Peyer's patch (tissue), 4 donors: Measurements from ENCODE around the gene OTP. TPM values are rescaled to one million over a fixed set of nuclear protein-coding genes. Genes with fewer than 3 reads are reported as not detected.

Source experiments
- DNase-seq, 3 donors: peaks; one replicate each; pipeline ENCODE4 v3.0.0-alpha.2; 2017 to 2019
- H3K27ac ChIP-seq, 4 donors: fragments of 200-600 bp; sonication (generic); one replicate each; pipeline ENCODE4 v1.5.1; 2016 to 2019
- H3K27me3 ChIP-seq, 2 donors: fragments of 200-600 bp; sonication (generic); one replicate each; pipeline ENCODE4 v1.5.1; 2019
- H3K36me3 ChIP-seq, 3 donors: fragments of 200-600 bp; sonication (generic); one replicate each; pipeline ENCODE4 v1.5.1; 2016 to 2019
- H3K4me1 ChIP-seq, 4 donors: fragments of 200-600 bp; sonication (generic); one replicate each; pipeline ENCODE4 v1.5.1; 2016 to 2019
- H3K4me3 ChIP-seq, 4 donors: fragments of 200-600 bp; sonication (generic); 1 replicate in 3 of 4; 2 replicates in 1 of 4; pipeline ENCODE4 v1.5.1; 2016 to 2019; ENCODE audit warnings: mild to moderate bottlenecking in 1 of 4
- H3K9me3 ChIP-seq, 4 donors: fragments of 200-600 bp; sonication (generic); one replicate each; pipeline ENCODE4 v1.5.1; 2016 to 2019; ENCODE audit warnings: mild to moderate bottlenecking in 1 of 4
- CTCF ChIP-seq, 6 experiments: fragments of 450-650 bp in 4 of 6; fragments of 200-600 bp in 2 of 6; sonication (generic) in 1 of 6; IDR thresholded peaks; one replicate each; pipeline ENCODE4 v1.5.1; 2017 to 2019; ENCODE audit warnings: antibody characterized with exemption in 6 of 6, mild to moderate bottlenecking in 3 of 6, moderate library complexity in 1 of 6
- POLR2A ChIP-seq, 2 donors: fragments of 450-650 bp; IDR thresholded peaks; one replicate each; pipeline ENCODE4 v1.5.1; 2017; ENCODE audit warnings: antibody characterized with exemption in 2 of 2, mild to moderate bottlenecking in 2 of 2, moderate library complexity in 2 of 2
- total RNA-seq, 4 donors: library from RNA; depleted of rRNA; stranded (reverse); fragments of >200 nt; gene quantifications; one replicate each; pipeline ENCODE4 v1.1.0, GENCODE V29; 2016

OTP gene
- total RNA-seq, 4 donors from 2014 or later, result not detected

- Histone ChIP-seq H3K27ac (no peak overlapping the region), H3K4me3 (no peak overlapping the region), H3K36me3 (no peaks in the 10 kb centered on the region), H3K27me3 (peaks cover 0 to 83% of the 10 kb centered on the region in 2 donors), H3K9me3 (peaks cover 0 to 3% (median 0%) of the 10 kb centered on the region in 4 donors), H3K4me1 (peaks cover 0 to 28% (median 0%) of the 10 kb centered on the region in 4 donors)
- TF ChIP-seq POLR2A (IDR thresholded peaks at IDR 0.05) (no peak), CTCF (IDR thresholded peaks at IDR 0.05) (no peak)
- no peak for DNase-seq
Measured at GRCh38 chr5:77638763-77639671, 504 bp upstream of the OTP start.

GRCh38 chr5:77637170-77637997 is 1.1 kb downstream of the OTP start:
- peaks cover 0 to 79% of the 10 kb centered on the region in 2 donors for H3K27me3 ChIP-seq
- H3K4me3 ChIP-seq, result no peak overlapping the region
- no peak for DNase-seq
- H3K9me3 ChIP-seq, result peaks cover 0 to 3% (median 0%) of the 10 kb centered on the region in 4 donors
- TF ChIP-seq POLR2A (IDR thresholded peaks at IDR 0.05), result no peak
- TF ChIP-seq CTCF (IDR thresholded peaks at IDR 0.05), result no peak
- no peak overlapping the region for H3K27ac ChIP-seq
- no peaks in the 10 kb centered on the region for H3K36me3 ChIP-seq
- H3K4me1 ChIP-seq, result peaks cover 0 to 28% (median 0%) of the 10 kb centered on the region in 4 donors

GRCh38 chr5:77636641-77637169 is 1.8 kb downstream of the OTP start:
- H3K27me3 ChIP-seq, result peaks cover 0 to 81% of the 10 kb centered on the region in 2 donors
- peaks cover 0 to 3% (median 0%) of the 10 kb centered on the region in 4 donors for H3K9me3 ChIP-seq
- DNase-seq, result no peak
- H3K36me3 ChIP-seq, result no peaks in the 10 kb centered on the region
- H3K4me1 ChIP-seq, result peaks cover 0 to 28% (median 0%) of the 10 kb centered on the region in 4 donors
- H3K4me3 ChIP-seq, result no peak overlapping the region
- TF ChIP-seq POLR2A (IDR thresholded peaks at IDR 0.05), result no peak
- no peak for TF ChIP-seq CTCF (IDR thresholded peaks at IDR 0.05)
- H3K27ac ChIP-seq, result no peak overlapping the region

- Histone ChIP-seq H3K9me3 (peaks cover 0 to 3% (median 0%) of the 10 kb centered on the region in 4 donors), H3K27me3 (peaks cover 0 to 79% of the 10 kb centered on the region in 2 donors), H3K4me3 (no peak overlapping the region), H3K4me1 (peaks cover 0 to 30% (median 0%) of the 10 kb centered on the region in 4 donors), H3K27ac (no peak overlapping the region), H3K36me3 (no peaks in the 10 kb centered on the region)
- no peak for TF ChIP-seq CTCF (IDR thresholded peaks at IDR 0.05)
- no peak for TF ChIP-seq POLR2A (IDR thresholded peaks at IDR 0.05)
- DNase-seq, result no peak
Measured at GRCh38 chr5:77635917-77636640, 2.4 kb downstream of the OTP start.
